NCI-H345 (cell line): ENCODE data around the gene CNTNAP2.

Source experiments
- DNase-seq: peaks from one replicate; lab custom pipeline; 2025; lab: John Stamatoyannopoulos, UW

CNTNAP2 gene

GRCh38 chr7:148026713-148027112, 1910.1 kb downstream of the CNTNAP2 start:
- no peak for DNase-seq

DNA sequence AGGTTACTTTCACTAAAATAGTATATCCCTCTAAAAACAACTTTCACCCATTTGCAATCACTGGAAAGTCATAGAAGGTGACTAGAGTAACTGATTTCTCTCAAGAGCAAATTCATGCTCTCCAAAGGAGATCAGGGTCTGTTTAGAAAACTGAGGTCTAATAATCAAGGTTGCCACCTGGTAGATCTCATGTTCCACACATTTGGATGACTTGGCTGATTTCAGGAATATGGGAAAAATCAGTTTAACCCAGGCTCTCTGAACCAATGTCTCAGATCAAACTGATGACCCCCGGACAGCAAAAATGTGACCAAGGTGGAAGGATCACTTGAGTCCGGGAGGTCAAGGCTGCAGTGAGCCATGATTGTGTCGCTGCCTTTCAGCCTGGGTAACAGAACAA, 1911.6 kb downstream of the CNTNAP2 start:
- no peak for DNase-seq

- DNase-seq, result no peak
Measured at GRCh38 chr7:148031019-148031418, 1914.4 kb downstream of the CNTNAP2 start.

GRCh38 chr7:148031811-148032210, 1915.2 kb downstream of the CNTNAP2 start:
- DNase-seq, result no peak

GRCh38 chr7:148035950-148036349, 1919.3 kb downstream of the CNTNAP2 start:
- no peak for DNase-seq

DNA sequence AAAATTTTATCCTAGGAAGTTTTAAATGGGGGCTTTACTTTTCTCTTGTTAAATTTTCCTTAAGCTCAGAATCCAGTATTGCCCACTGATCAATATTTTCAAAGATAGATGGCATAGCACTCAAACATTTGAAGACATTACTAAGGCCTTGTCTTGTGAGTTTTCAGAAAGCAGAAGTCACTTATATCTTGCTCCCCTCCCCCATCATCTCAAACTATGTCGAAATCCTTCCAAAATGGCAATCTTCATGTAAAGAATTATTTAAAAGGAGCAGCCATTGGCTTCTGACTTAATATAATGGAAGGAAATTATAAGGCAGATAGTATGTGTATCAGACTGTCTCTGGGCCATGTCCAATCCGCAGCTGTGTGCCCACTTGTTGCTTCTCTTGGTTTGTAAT, 1920.4 kb downstream of the CNTNAP2 start:
- DNase-seq, result no peak

DNA sequence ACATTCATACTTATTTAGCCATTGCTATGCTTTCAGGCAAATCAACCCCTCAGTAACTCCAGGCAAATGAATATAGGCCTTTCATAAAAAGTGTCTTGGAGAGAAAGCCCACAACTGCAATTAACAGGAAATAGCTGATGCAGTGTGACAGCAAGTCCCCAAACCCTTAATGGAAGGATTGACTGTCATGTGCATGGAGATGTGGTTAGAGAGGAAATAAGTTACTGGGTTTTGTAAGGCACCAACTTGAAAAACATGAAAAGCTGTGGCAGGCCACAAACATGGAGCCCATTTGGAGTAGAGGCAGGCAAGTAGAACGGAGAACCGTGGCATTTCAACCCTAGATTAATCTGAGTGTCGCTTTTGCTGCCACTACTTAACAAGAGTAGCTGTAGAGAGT, 1924.6 kb downstream of the CNTNAP2 start:
- no peak for DNase-seq

- peak; percentile 86 for DNase-seq
Measured at GRCh38 chr7:148042935-148043631, 1926.5 kb downstream of the CNTNAP2 start.

- peak; percentile 62 for DNase-seq
Measured at GRCh38 chr7:148044173-148044572, 1927.6 kb downstream of the CNTNAP2 start.

GRCh38 chr7:148045521-148045920, 1928.9 kb downstream of the CNTNAP2 start:
- peak; percentile 96 for DNase-seq

DNA sequence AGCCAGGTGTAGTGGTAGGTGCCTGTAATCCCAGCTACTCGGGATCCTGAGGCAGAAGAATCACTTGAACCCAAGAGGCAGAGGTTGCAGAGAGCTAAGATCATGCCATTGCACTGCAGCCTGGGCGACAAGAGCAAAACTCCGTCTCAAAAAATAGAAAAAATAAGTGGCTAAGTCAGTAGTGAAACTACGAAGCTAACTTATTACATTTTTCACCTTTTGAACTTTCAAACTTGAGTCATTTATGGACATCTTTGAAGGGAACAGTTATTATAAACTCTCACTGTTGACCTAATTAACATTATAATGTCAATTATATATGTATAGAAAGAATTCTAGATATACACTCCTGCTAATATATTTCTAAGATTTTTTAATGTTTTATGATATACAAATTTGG, 1932.5 kb downstream of the CNTNAP2 start:
- no peak for DNase-seq

DNA sequence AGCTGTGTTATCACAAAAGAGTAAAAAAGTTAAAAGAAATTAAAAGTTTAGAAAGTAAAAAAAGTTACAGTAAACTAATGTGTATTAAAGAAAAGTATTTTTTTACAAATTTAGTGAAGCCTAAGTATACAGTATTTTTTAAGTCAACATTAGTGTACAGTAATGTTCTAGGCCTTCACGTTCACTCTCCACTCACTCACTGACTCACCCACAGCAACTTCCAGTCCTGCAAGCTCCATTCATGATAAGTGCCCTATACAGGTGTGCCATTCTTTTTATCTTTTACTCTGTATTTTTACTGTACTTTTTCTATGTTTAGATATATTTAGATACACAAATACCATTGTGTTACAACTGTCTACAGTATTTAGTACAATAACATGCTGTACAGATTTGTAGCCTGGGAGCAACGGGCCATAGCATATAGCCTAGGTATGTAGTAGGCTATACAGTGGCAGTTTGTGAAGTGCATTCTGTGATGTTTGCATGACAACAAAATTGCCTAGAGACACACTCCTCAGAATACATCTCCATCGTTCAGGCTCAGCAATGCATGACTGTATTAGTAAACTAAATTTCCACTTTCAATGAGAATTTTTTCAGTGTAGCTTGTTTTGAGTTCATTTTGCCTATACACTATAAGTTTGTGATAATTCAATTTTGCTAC, 1934.0 kb downstream of the CNTNAP2 start:
- DNase-seq, result peak; percentile 47

GRCh38 chr7:148056406-148056805, 1939.8 kb downstream of the CNTNAP2 start:
- DNase-seq, result no peak

GRCh38 chr7:148058092-148058491, 1941.5 kb downstream of the CNTNAP2 start:
- peak; percentile 98 for DNase-seq

DNA sequence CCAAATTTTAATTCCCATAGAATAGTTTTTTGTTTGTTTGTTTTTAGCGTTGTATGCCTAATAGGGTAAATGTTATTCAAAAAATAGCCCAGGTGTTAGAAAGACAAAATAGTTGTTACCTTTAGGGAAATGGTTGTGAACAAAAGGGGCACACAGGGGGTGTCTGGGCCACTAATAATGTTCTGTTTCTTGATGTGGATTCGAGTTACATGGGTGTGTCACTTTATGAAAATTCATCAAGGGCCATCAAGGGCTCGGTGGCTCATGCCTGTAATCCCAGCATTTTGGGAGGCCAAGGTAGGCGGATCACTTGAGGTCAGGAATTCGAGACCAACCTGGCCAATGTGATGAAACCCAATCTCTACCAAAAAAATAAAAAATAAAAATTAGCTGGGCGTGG, 1942.2 kb downstream of the CNTNAP2 start:
- peak; percentile 14 for DNase-seq

- no peak for DNase-seq
Measured at GRCh38 chr7:148060724-148061123, 1944.1 kb downstream of the CNTNAP2 start.

DNA sequence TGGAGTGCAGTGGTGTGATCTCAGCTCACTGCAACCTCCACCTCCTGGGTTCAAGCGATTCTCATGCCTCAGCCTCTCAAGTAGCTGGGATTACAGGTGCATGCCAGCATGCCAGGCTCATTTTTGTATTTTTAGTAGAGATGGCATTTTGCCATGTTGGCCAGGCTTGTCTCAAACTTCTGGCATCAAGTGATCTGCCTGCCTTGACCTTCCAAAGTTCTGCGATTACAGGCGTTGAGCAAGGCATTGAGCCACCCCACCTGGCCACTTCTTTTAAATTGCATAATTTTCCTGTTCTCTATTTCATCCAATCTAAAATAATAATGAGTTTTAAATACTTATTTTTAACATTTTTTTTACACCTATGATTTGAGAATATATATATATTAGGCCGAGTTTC, 1961.5 kb downstream of the CNTNAP2 start:
- DNase-seq, result peak; percentile 20

GRCh38 chr7:148079206-148080080, 1962.8 kb downstream of the CNTNAP2 start:
- no peak for DNase-seq

- no peak for DNase-seq
Measured at GRCh38 chr7:148083448-148083847, 1966.8 kb downstream of the CNTNAP2 start.

DNA sequence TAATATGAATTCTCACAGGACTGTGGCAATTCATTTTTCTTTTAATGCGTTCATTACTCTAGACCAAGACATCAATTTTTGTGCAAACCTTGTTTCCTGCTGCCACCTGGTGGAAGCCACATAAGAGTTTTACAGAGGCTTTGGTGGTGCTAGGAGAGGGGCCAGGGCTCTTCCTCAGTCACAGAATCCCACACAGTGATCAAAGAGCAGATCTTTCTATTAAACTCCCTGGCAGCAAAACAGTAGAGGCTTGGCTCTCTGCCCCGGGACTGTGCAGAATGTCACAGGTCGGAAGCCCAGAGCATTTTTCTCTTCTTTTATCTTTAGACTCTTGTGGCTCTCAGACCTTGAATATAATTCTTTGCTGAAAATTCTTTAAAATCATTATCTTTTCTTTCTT, 1967.5 kb downstream of the CNTNAP2 start:
- peak; percentile 78 for DNase-seq

DNA sequence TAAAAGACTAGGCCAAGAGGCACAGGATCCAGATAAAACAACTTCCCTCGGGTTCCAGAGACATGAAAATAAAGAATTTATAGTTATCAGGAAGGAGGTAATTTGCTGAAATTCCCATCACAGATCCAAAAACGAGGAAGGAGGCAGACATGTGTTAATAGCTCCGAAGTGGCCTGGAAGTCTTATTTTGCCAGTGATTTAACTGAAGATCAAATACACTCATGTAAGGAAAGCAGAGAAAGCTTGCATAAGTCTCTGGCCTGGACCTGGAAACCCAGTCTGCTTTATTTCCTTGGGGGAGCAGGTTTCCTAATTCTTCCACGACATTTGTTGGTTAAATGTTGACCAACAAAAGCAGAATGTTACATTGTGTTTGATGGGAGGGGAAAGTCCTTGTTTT, 1975.3 kb downstream of the CNTNAP2 start:
- DNase-seq, result no peak

DNA sequence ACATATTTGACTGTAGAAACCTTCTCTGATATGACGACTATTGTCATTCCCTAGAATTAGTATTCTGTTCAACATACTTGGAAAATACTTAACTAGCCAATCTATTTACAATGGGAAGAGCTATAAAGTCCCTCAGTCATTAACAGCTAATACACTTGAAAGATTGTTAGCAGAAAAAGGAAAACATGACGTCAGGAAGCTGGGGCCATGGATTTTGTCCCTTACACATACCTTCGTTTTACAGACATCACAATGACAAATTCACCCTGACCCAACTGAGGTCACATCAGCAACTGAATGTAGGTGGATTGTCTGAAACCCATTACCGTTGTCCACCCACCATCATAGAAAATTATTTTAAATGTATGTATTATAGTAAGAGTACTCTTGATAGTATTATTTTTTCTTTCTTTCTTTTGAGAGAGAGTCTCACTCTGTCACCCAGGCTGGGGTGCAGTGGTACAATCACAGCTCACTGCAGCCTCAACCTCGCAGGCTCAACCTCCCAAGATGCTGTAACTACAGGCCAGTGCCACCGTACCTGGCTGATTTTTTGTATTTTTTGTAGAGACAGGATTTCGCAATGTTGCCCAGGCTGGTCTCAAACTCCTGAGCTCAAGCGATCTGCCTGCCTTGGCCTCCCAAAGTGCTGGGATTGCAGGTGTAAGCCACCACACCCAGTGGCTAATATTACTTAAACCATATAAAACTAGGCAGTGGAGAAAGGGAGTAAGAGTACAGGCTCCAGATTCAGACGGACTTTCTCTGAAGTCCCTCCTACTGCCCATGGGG, 1977.0 kb downstream of the CNTNAP2 start:
- no peak for DNase-seq
